GM12891 (cell line): ENCODE measurements around the gene NUDT13.

Experiments used
- DNase-seq: peaks from one replicate; pipeline ENCODE4 v3.0.0; 2011; ENCODE audit warnings: low spot score; ENCODE audit not compliant: insufficient read length
- FAIRE-seq: peaks from 2 replicates; lab custom pipeline; 2011; peaks lifted over from hg19 to GRCh38; lab: Jason Lieb, UNC
- PAX5 ChIP-seq: IDR thresholded peaks from 2 replicates; pipeline ENCODE4 v1.6.1; 2011; ENCODE audit warnings: low read length, moderate library complexity, mild to moderate bottlenecking; ENCODE audit not compliant: insufficient read depth, severe bottlenecking
- POLR2A ChIP-seq: IDR thresholded peaks from 2 replicates; pipeline ENCODE4 v1.6.1; 2011; ENCODE audit warnings: low read depth, low read length, control low read depth
- POLR2AphosphoS5 ChIP-seq: IDR thresholded peaks from 2 replicates; pipeline ENCODE4 v1.6.1; 2011; ENCODE audit warnings: low read depth, low read length, control low read depth
- POU2F2 ChIP-seq: IDR thresholded peaks from 2 replicates; pipeline ENCODE4 v1.6.1; 2011; ENCODE audit warnings: low read depth, mild to moderate bottlenecking, control low read depth, low read length, moderate library complexity
- SPI1 ChIP-seq: IDR thresholded peaks from 2 replicates; pipeline ENCODE4 v1.6.1; 2011; ENCODE audit warnings: low read depth, low read length, control low read depth
- TAF1 ChIP-seq: IDR thresholded peaks from 2 replicates; pipeline ENCODE4 v1.6.1; 2011; ENCODE audit warnings: low read depth, low read length, control low read depth

Gene NUDT13

DNA sequence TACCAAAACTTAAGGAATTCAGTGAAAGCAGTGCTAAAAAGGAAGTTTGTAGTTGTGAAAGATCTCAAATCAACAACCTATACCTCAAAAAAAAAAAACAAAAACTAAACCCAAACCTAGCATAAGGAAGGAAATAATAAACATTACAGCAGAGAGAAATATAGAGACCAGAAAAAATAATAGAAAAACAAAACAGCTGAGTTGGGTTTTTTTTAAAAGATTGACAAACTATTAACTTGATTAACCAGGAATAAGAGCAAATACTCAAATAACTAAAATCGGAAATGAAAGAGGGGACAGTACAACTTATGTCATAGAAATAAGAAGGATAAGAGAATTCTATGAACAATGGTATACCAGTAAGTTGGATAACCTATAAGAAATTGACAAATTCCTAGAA lies 50.8 kb downstream of the NUDT13 start:
- FAIRE-seq (no peak), DNase-seq (no peak)
- no peak for TF ChIP-seq PAX5
- TF ChIP-seq SPI1: no peak
- TF ChIP-seq TAF1: no peak
- no peak for TF ChIP-seq POLR2AphosphoS5
- TF ChIP-seq POU2F2: no peak
- TF ChIP-seq POLR2A: no peak

DNA sequence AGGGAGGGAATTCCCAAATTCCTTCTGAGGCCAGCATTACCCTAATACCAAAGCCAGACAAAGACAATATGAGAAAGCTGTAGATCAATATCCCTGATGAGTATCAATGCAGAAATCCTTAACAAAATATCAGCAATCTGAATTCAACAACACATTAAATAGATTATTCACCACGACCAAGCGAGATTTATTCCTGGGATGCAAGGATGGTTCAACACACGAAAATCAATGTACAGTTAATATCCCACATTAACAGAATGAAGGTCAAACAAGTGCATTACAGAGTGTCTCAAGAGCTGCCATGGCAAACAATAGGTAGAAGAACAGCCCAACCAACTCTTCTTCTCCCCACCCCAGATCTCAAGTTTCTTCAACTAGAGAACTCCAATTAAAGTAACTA lies 51.4 kb downstream of the NUDT13 start:
- no peak for DNase-seq
- TF ChIP-seq POLR2AphosphoS5: no peak
- TF ChIP-seq POLR2A: no peak
- no peak for TF ChIP-seq TAF1
- no peak for TF ChIP-seq SPI1
- TF ChIP-seq POU2F2: no peak
- TF ChIP-seq PAX5: no peak
- FAIRE-seq: no peak

DNA sequence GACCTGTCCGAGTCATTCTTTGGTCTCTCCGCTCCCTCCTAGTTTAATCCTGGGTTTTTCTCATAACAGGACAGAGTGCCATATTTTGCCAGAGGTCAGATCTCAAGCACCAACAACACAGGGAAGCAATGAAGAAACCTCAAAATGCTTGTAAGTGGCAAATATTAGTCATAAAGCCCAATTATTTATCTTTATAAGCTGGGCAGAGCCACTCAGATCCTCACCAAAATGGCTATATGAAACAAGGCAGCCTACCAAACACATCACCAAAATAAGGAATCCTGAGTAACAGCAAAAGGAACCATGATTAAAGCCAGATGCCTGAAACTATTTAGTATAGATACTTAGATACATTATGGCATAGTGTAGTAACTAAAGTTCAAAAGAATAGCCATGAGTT lies 52.8 kb downstream of the NUDT13 start:
- FAIRE-seq: no peak
- TF ChIP-seq PAX5 (no peak), TAF1 (no peak), SPI1 (no peak), POLR2AphosphoS5 (no peak), POLR2A (no peak), POU2F2 (no peak)

DNA sequence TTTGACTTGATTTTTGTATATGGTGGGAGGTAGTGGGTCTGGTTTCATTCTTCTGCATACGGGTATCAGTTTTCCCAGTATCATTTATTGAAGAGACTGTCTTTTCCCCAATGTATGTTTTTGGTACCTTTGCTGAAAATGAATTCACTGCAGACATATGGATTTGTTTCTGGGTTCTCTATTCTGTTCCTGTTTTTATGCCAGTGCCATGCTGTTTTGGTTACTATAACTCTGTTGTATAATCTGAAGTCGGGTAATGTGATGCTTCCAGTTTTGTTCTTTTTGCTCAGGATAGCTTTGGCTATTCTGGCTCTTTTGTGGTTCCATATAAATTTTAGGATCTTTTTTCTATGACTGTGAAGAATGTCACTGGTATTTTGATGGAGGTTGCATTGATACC lies 56.7 kb downstream of the NUDT13 start:
- TF ChIP-seq POU2F2: no peak
- TF ChIP-seq POLR2A: no peak
- TF ChIP-seq POLR2AphosphoS5: no peak
- no peak for TF ChIP-seq SPI1
- TF ChIP-seq TAF1: no peak
- TF ChIP-seq PAX5: no peak
- no peak for DNase-seq
- no peak for FAIRE-seq

More for the DNA sequence above, 52.8 kb downstream of the NUDT13 start:
- DNase-seq: no peak

GRCh38 chr10:73167458-73167782 lies 57.2 kb downstream of the NUDT13 start:
- no peak for FAIRE-seq
- TF ChIP-seq PAX5 (no peak), POLR2AphosphoS5 (no peak), POLR2A (no peak), SPI1 (no peak), POU2F2 (no peak), TAF1 (no peak)
- DNase-seq: no peak

GRCh38 chr10:73167783-73168464 lies 57.7 kb downstream of the NUDT13 start, which contains the start of the genes ECD and FAM149B1:
ECD (minus strand) TSS chr10:73168008; CDS start chr10:73163937, 4,071 bp downstream.
FAM149B1 (plus strand) TSS chr10:73168119; CDS start chr10:73168340, 221 bp downstream.
- no peak for TF ChIP-seq PAX5
- peak; percentile 91 for TF ChIP-seq POLR2AphosphoS5
- TF ChIP-seq SPI1: 0 out of 2 replicates have a peak, but pooled peaks have one; percentile 38
- TF ChIP-seq POU2F2: peak; percentile 67
- peak; percentile 81 for TF ChIP-seq TAF1
- TF ChIP-seq POLR2A: peak; percentile 87
- FAIRE-seq: peak; percentile 98
- peak; percentile 78 for DNase-seq

DNA sequence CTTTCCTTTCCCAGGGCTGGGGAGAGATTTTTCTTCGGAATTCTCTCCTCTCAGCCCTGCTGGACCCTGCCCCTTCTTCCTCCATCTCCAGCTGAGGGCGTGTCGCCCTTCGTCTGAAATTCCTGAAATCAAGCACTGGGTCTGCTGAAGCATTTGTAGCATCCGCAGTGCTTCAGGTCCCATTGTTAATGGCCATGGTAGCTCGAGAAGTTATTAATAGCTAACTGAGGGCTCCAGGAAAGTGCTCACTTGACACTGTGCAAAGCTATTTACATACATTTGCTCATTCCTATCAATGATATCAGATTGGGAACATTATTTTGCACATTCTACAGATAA lies 58.2 kb downstream of the NUDT13 start:
- TF ChIP-seq PAX5 (no peak), POU2F2 (no peak)
- FAIRE-seq: peak; percentile 35
- peak; percentile 29 for DNase-seq

DNA sequence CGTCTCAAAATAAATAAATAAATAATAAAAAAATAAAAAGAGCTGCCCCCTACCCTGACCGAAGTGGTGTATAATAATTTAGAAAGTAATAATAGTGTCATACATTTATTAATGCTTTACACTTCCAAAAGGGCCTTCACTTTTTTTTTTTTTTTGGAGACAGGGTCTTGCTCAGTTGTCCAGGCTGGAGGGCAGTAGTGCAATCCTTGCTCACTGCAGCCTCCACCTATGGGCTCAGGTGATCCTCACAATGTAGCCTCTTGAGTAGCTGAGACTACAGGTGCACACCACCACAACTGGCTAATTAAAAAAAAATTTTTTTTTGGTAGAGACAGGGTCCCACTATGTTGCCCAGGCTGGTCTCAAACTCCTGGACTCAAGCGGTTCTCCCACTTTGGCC lies 59.1 kb downstream of the NUDT13 start:
- no peak for FAIRE-seq
- no peak for DNase-seq
- TF ChIP-seq POLR2AphosphoS5: no peak
- TF ChIP-seq POU2F2: no peak
- TF ChIP-seq POLR2A: no peak
- no peak for TF ChIP-seq SPI1
- no peak for TF ChIP-seq TAF1
- TF ChIP-seq PAX5: no peak

DNA sequence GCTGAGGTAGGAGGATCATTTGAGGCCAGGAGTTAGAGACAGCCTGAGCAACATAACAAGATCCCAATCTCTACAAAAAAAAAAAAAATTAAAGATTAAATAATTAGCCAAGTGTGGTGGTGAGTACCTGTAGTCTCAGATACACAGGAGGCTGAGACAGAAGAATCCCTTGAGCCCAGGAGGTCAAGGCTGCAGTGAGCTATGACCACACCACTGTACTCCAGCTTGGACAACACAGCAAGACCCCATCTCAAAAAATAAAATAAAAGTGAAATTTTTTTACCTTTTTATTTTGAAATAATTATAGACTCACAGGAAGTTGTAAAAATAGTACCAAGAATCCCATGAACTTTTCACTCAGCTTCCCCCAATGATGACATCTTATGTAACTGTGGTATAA lies 62.6 kb downstream of the NUDT13 start:
- no peak for DNase-seq
- no peak for TF ChIP-seq POLR2AphosphoS5
- no peak for TF ChIP-seq SPI1
- TF ChIP-seq TAF1: no peak
- no peak for TF ChIP-seq PAX5
- TF ChIP-seq POU2F2: no peak
- TF ChIP-seq POLR2A: no peak
- no peak for FAIRE-seq

- no peak for FAIRE-seq
- TF ChIP-seq SPI1: no peak
- no peak for TF ChIP-seq PAX5
- no peak for TF ChIP-seq POLR2AphosphoS5
- TF ChIP-seq POU2F2: no peak
- no peak for TF ChIP-seq POLR2A
- TF ChIP-seq TAF1: no peak
- no peak for DNase-seq
Observed at GRCh38 chr10:73174148-73174925, 64.1 kb downstream of the NUDT13 start.
